Measurements from ENCODE around the gene TMED5.
"Not testable (repeated sequence)": the region's sequence is repeated elsewhere in the genome, so short reads cannot be mapped to it uniquely, and the experiment has no call there.

Gene TMED5

GRCh38 chr1:93179886-93180722 lies at the start of gene TMED5:
Gene TMED5 (minus strand): TSS chr1:93180413. CDS start chr1:93180242, 171 bp downstream.
- no peak for TF ChIP-seq CTCF (conservative IDR thresholded peaks at IDR 0.05; ENCODE audit: low read depth, low read length)

GRCh38 chr1:93223023-93223675 lies 42.9 kb upstream of the TMED5 start:
- no peak for TF ChIP-seq CTCF (conservative IDR thresholded peaks at IDR 0.05; ENCODE audit: low read depth, low read length)
- no peak overlapping the region for H2AFZ ChIP-seq (ENCODE audit: low read depth)
- H3K27ac ChIP-seq, result no peak overlapping the region
- H3K4me1 ChIP-seq (ENCODE audit: low read depth, poor library complexity, severe bottlenecking), result peaks cover 29% of the 10 kb centered on the region
- no peak overlapping the region for H3K4me2 ChIP-seq
- H3K79me2 ChIP-seq (ENCODE audit: insufficient read depth, low read depth), result no peaks in the 10 kb centered on the region
- H3K4me3 ChIP-seq (IDR thresholded peaks at IDR 0.05; ENCODE audit: insufficient read depth, low read depth, low read length), result no peak overlapping the region
- H3K27me3 ChIP-seq (ENCODE audit: insufficient read depth, low read depth), result no peaks in the 10 kb centered on the region
- H3K9ac ChIP-seq, result no peak overlapping the region
- no peaks in the 10 kb centered on the region for H3K36me3 ChIP-seq (ENCODE audit: insufficient read depth)
- no peaks in the 10 kb centered on the region for H4K20me1 ChIP-seq (ENCODE audit: insufficient read depth)

More at GRCh38 chr1:93179886-93180722, at the start of gene TMED5:
- peaks cover 67% of the 10 kb centered on the region for H3K79me2 ChIP-seq (ENCODE audit: insufficient read depth, low read depth)
- H3K4me1 ChIP-seq (ENCODE audit: low read depth, poor library complexity, severe bottlenecking), result peaks cover 35% of the 10 kb centered on the region
- no peaks in the 10 kb centered on the region; the same call in 1 of the 2 replicates for H4K20me1 ChIP-seq (ENCODE audit: insufficient read depth)
- H3K27me3 ChIP-seq (ENCODE audit: insufficient read depth, low read depth), result no peaks in the 10 kb centered on the region
- peak within 1 kb of the TSS; percentile 66 for H3K4me2 ChIP-seq
- H2AFZ ChIP-seq (ENCODE audit: low read depth), result peak within 1 kb of the TSS; percentile 71
- H3K4me3 ChIP-seq (IDR thresholded peaks at IDR 0.05; ENCODE audit: insufficient read depth, low read depth, low read length), result peak within 1 kb of the TSS; percentile 47
- peak within 1 kb of the TSS; percentile 92 for H3K27ac ChIP-seq
- no peaks in the 10 kb centered on the region for H3K36me3 ChIP-seq (ENCODE audit: insufficient read depth)
- peak within 1 kb of the TSS; percentile 82 for H3K9ac ChIP-seq

- no peak overlapping the region for H3K4me3 ChIP-seq (IDR thresholded peaks at IDR 0.05; ENCODE audit: insufficient read depth, low read depth, low read length)
- H3K9ac ChIP-seq, result no peak overlapping the region
- H3K36me3 ChIP-seq (ENCODE audit: insufficient read depth), result no peaks in the 10 kb centered on the region
- H3K27me3 ChIP-seq (ENCODE audit: insufficient read depth, low read depth), result no peaks in the 10 kb centered on the region
- no peak overlapping the region for H2AFZ ChIP-seq (ENCODE audit: low read depth)
- TF ChIP-seq CTCF (conservative IDR thresholded peaks at IDR 0.05; ENCODE audit: low read depth, low read length), result no peak
- no peak overlapping the region for H3K27ac ChIP-seq
- H3K79me2 ChIP-seq (ENCODE audit: insufficient read depth, low read depth), result no peaks in the 10 kb centered on the region
- H4K20me1 ChIP-seq (ENCODE audit: insufficient read depth), result no peaks in the 10 kb centered on the region
- no peak overlapping the region for H3K4me2 ChIP-seq
- H3K4me1 ChIP-seq (ENCODE audit: low read depth, poor library complexity, severe bottlenecking), result peaks cover 29% of the 10 kb centered on the region
These were observed 41.7 kb upstream of the TMED5 start for GRCh38 chr1:93221913-93222312.

- H3K9ac ChIP-seq; H3K27me3 ChIP-seq (ENCODE audit: insufficient read depth, low read depth); H3K79me2 ChIP-seq (ENCODE audit: insufficient read depth, low read depth); H3K4me3 ChIP-seq (IDR thresholded peaks at IDR 0.05; ENCODE audit: insufficient read depth, low read depth, low read length); H4K20me1 ChIP-seq (ENCODE audit: insufficient read depth); H3K4me2 ChIP-seq; H3K36me3 ChIP-seq (ENCODE audit: insufficient read depth); H3K27ac ChIP-seq; H2AFZ ChIP-seq (ENCODE audit: low read depth): not testable (repeated sequence)
- H3K4me1 ChIP-seq (ENCODE audit: low read depth, poor library complexity, severe bottlenecking), result peaks cover 29% of the 10 kb centered on the region
These were observed 40.5 kb upstream of the TMED5 start for GRCh38 chr1:93220716-93221115.

All from KMS-11 (cell line).